Gastroesophageal sphincter (tissue), 4 donors: ENCODE measurements around the gene LIPG. TPM values are rescaled to one million over a fixed set of nuclear protein-coding genes. Genes with fewer than 3 reads are reported as not detected.
"Not testable (repeated sequence)": the region's sequence is repeated elsewhere in the genome, so short reads cannot be mapped to it uniquely, and the experiment has no call there.

Experiments used
- ATAC-seq: fragments of 150-250 bp; one replicate; pipeline ENCODE4 v1.9.1; 2016; ENCODE audit warnings: mild to moderate bottlenecking, moderate library complexity
- H3K27ac ChIP-seq, 4 donors: fragments of 200-600 bp; sonication (generic) in 3 of 4; 1 replicate in 3 of 4; 2 replicates in 1 of 4; pipeline ENCODE4 v1.5.1; 2016 to 2019
- H3K27me3 ChIP-seq: fragments of 200-600 bp; sonication (generic); one replicate; pipeline ENCODE4 v1.5.1; 2019
- H3K36me3 ChIP-seq, 2 donors: fragments of 200-600 bp; sonication (generic); one replicate each; pipeline ENCODE4 v1.5.1; 2019; ENCODE audit warnings: control low read depth in 1 of 2
- H3K4me1 ChIP-seq, 3 donors: fragments of 200-600 bp; sonication (generic); 1 replicate in 2 of 3; 2 replicates in 1 of 3; pipeline ENCODE4 v1.5.1; 2016 to 2019; ENCODE audit warnings: control low read depth in 2 of 3
- H3K4me3 ChIP-seq, 2 donors: fragments of 200-600 bp; sonication (generic); one replicate each; pipeline ENCODE4 v1.5.1; 2019; ENCODE audit warnings: mild to moderate bottlenecking in 1 of 2, moderate library complexity in 1 of 2
- H3K9me3 ChIP-seq, 3 donors: fragments of 200-600 bp; sonication (generic); one replicate each; pipeline ENCODE4 v1.5.1; 2017 to 2019; ENCODE audit warnings: control low read depth in 2 of 3
- CTCF ChIP-seq, 4 experiments: fragments of 200-600 bp in 2 of 4; fragments of 450-650 bp in 2 of 4; sonication (generic) in 1 of 4; IDR thresholded peaks; one replicate each; pipeline ENCODE4 v1.5.1; 2017 to 2019; ENCODE audit warnings: antibody characterized with exemption in 4 of 4, mild to moderate bottlenecking in 2 of 4, moderate library complexity in 2 of 4
- EP300 ChIP-seq: sonication (generic); formaldehyde crosslinking; IDR thresholded peaks from one replicate; pipeline ENCODE4 v1.6.1; 2017; ENCODE audit warnings: antibody characterized with exemption, mild to moderate bottlenecking
- POLR2A ChIP-seq, 2 donors: fragments of 450-650 bp; IDR thresholded peaks; one replicate each; pipeline ENCODE4 v1.6.1; 2017; ENCODE audit warnings: antibody characterized with exemption in 2 of 2, mild to moderate bottlenecking in 2 of 2, moderate library complexity in 1 of 2
- POLR2AphosphoS5 ChIP-seq: sonication (generic); formaldehyde crosslinking; IDR thresholded peaks from one replicate; pipeline ENCODE4 v1.6.1; 2017; ENCODE audit warnings: antibody characterized with exemption
- WGBS, 2 donors: methylation state at CpG; one replicate each; pipeline ENCODE4 v1.1.5; 2018; ENCODE audit warnings: low coverage in 1 of 2; 5-methylcytosine and 5-hydroxymethylcytosine counted together
- total RNA-seq, 4 donors: library from RNA; depleted of rRNA; stranded (reverse); fragments of >200 nt; gene quantifications; one replicate each; pipeline ENCODE4 v1.1.0, GENCODE V29; 2016

Gene LIPG
- total RNA-seq, 4 donors from 2014 or later = 0.12 to 12.4 (median 0.46) TPM

- no peaks in the 10 kb centered on the region for H3K36me3 ChIP-seq
- TF ChIP-seq POLR2AphosphoS5 = no peak
- no peak for TF ChIP-seq EP300
- no peak for TF ChIP-seq CTCF (IDR thresholded peaks at IDR 0.05)
- TF ChIP-seq POLR2A (IDR thresholded peaks at IDR 0.05) = no peak
- H3K4me3 ChIP-seq = no peak overlapping the region
- H3K27ac ChIP-seq = no peak overlapping the region
- H3K4me1 ChIP-seq = no peaks in the 10 kb centered on the region
- peaks cover 5% of the 10 kb centered on the region for H3K27me3 ChIP-seq
- 100% methylated on average over 1 to 2 of the region's 2 CpGs for WGBS, 2 donors
- no peak for ATAC-seq
- no peaks in the 10 kb centered on the region for H3K9me3 ChIP-seq
These were observed 12.0 kb downstream of the LIPG start for GRCh38 chr18:49573835-49574234.

GRCh38 chr18:49579041-49579440 lies 17.2 kb downstream of the LIPG start:
- not testable (repeated sequence) for H3K27me3 ChIP-seq, H3K4me3 ChIP-seq, H3K9me3 ChIP-seq, H3K4me1 ChIP-seq, ATAC-seq, H3K36me3 ChIP-seq, H3K27ac ChIP-seq
- WGBS, 2 donors = 40 to 100% methylated on average over 1 of the region's 2 CpGs

DNA sequence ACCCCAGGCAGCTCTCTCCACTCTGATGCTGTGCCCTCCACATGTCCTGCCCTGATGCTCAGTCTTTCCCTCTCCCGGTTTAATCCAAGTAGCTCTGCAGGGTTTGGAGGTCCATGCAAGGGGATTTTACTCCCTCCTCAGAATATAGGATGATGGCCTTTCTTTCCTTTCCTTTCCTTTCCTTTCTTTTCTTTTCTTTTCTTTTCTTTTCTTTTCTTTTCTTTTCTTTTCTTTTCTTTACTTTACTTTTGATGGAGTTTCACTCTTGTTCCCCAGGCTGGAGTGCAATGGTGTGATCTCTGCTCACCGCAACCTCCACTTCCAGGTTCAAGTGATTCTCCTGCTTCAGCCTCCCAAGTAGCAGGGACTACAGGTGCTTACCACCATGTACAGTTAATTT lies 17.7 kb downstream of the LIPG start:
- not testable (repeated sequence) for H3K4me3 ChIP-seq, H3K36me3 ChIP-seq, ATAC-seq, H3K27me3 ChIP-seq, H3K27ac ChIP-seq, H3K4me1 ChIP-seq, H3K9me3 ChIP-seq
- 100% methylated on average over 2 of the region's 2 CpGs; no CpG with 5 or more reads in 1 of the 2 donors for WGBS, 2 donors

GRCh38 chr18:49580279-49580678 lies 18.4 kb downstream of the LIPG start:
- TF ChIP-seq EP300 (no peak), POLR2A (IDR thresholded peaks at IDR 0.05) (no peak), CTCF (IDR thresholded peaks at IDR 0.05) (no peak), POLR2AphosphoS5 (no peak)
- Histone ChIP-seq H3K27me3 (peaks cover 7% of the 10 kb centered on the region), H3K4me3 (no peak overlapping the region), H3K27ac (no peak overlapping the region), H3K9me3 (no peaks in the 10 kb centered on the region), H3K4me1 (no peaks in the 10 kb centered on the region), H3K36me3 (no peaks in the 10 kb centered on the region)
- 60% methylated on average over 1 of the region's 1 CpG; no CpG with 5 or more reads in 1 of the 2 donors for WGBS, 2 donors
- no peak for ATAC-seq

DNA sequence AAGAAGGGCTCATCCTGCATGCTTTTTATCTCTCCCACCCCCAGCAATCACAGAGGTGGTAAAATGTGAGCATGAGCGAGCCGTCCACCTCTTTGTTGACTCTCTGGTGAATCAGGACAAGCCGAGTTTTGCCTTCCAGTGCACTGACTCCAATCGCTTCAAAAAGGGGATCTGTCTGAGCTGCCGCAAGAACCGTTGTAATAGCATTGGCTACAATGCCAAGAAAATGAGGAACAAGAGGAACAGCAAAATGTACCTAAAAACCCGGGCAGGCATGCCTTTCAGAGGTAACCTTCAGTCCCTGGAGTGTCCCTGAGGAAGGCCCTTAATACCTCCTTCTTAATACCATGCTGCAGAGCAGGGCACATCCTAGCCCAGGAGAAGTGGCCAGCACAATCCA lies 19.5 kb downstream of the LIPG start:
- H3K27me3 ChIP-seq = peaks cover 7% of the 10 kb centered on the region
- TF ChIP-seq POLR2AphosphoS5 (no peak), EP300 (no peak), CTCF (IDR thresholded peaks at IDR 0.05) (no peak), POLR2A (IDR thresholded peaks at IDR 0.05) (no peak)
- no peak overlapping the region for H3K27ac ChIP-seq
- no peak overlapping the region for H3K4me3 ChIP-seq
- no peaks in the 10 kb centered on the region for H3K36me3 ChIP-seq
- no peaks in the 10 kb centered on the region for H3K9me3 ChIP-seq
- 66 to 81% methylated on average over 6 of the region's 7 CpGs for whole genome bisulfite sequencing, 2 donors
- H3K4me1 ChIP-seq = no peaks in the 10 kb centered on the region
- no peak for ATAC-seq

DNA sequence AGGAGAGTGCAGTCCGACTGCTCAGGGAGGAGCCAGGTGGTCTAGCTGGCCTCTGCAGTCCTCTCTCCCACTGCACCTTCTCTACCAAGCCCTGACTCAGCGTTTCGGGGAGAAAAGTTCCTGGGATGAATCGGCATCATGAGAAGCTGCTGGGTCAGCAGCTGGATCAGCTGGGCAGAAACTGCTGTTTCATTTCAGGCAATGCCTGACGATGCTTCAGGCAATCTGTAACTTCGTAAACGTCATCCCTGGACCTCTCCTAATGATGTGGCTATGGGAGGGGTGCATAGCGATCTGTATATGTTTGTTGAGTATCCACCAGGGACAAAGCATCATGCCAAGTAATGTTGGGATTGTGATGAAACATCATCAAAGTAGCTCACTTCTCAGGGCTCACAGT lies 20.7 kb downstream of the LIPG start:
- no peak for ATAC-seq
- Histone ChIP-seq H3K4me1 (no peaks in the 10 kb centered on the region), H3K27me3 (peaks cover 7% of the 10 kb centered on the region), H3K4me3 (no peak overlapping the region), H3K36me3 (no peaks in the 10 kb centered on the region), H3K27ac (no peak overlapping the region), H3K9me3 (no peaks in the 10 kb centered on the region)
- TF ChIP-seq POLR2A (IDR thresholded peaks at IDR 0.05) = no peak
- no peak for TF ChIP-seq CTCF (IDR thresholded peaks at IDR 0.05)
- TF ChIP-seq POLR2AphosphoS5 = no peak
- no peak for TF ChIP-seq EP300
- WGBS, 2 donors = 54 to 56% methylated on average over 6 to 7 of the region's 8 CpGs
